Retinal pigment epithelial cell (primary cell): Measurements from ENCODE around the gene OSBPL6.

Source experiments
- DNase-seq: peaks from one replicate; pipeline ENCODE4 v3.0.0-alpha.2; 2010; ENCODE audit warnings: low read depth
- H3K4me3 ChIP-seq: 2 replicates; pipeline ENCODE4 v1.5.1; 2011; ENCODE audit warnings: mild to moderate bottlenecking, low read length, control low read depth, moderate library complexity
- TF ChIP-seq, protein P1 (sequence below): conservative IDR thresholded peaks from 2 replicates; pipeline ENCODE4 v1.5.1; 2011; ENCODE audit warnings: low read depth, low read length, control low read depth, inconsistent platforms

OSBPL6 gene

GRCh38 chr2:178277741-178278197 lies 83.5 kb downstream of the OSBPL6 start:
- peak overlapping the region; percentile 29 for H3K4me3 ChIP-seq
- TF ChIP-seq, protein P1, sequence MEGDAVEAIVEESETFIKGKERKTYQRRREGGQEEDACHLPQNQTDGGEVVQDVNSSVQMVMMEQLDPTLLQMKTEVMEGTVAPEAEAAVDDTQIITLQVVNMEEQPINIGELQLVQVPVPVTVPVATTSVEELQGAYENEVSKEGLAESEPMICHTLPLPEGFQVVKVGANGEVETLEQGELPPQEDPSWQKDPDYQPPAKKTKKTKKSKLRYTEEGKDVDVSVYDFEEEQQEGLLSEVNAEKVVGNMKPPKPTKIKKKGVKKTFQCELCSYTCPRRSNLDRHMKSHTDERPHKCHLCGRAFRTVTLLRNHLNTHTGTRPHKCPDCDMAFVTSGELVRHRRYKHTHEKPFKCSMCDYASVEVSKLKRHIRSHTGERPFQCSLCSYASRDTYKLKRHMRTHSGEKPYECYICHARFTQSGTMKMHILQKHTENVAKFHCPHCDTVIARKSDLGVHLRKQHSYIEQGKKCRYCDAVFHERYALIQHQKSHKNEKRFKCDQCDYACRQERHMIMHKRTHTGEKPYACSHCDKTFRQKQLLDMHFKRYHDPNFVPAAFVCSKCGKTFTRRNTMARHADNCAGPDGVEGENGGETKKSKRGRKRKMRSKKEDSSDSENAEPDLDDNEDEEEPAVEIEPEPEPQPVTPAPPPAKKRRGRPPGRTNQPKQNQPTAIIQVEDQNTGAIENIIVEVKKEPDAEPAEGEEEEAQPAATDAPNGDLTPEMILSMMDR: no peak
- no peak for DNase-seq

GRCh38 chr2:178279142-178279541 lies 84.8 kb downstream of the OSBPL6 start:
- peak; percentile 77 for DNase-seq
- TF ChIP-seq, protein P1: no peak

GRCh38 chr2:178279636-178280035 lies 85.3 kb downstream of the OSBPL6 start:
- TF ChIP-seq, protein P1: no peak
- H3K4me3 ChIP-seq: no peak overlapping the region
- no peak for DNase-seq

More at GRCh38 chr2:178279142-178279541, 84.8 kb downstream of the OSBPL6 start:
- H3K4me3 ChIP-seq: no peak overlapping the region

DNA sequence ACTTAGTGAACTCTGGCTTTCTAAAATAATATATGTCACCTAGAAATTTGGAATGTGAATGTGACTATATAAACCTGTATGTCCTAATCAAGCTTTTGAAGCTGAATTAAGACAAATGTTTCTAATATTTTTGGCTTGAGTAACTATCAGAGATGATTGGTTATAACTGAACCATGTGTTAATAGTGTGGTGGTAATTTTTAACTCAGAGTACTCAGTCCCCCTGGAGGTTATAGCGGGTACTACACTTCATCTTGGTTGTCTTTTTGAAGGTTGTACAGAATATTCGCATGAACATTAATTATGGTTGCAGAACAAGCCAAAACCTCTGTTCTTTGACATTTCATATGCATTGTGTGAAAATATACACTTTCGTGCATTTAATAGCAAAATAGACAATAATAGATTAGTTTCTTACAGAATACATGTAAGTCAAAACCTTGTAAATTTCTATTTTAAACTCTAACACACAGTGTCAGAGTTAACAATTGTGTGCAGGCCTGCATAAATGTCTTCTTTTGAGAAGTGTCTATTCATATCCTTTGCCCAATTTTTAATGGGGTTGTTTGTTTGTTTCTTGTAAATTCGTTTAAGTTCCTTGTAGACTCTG lies 86.0 kb downstream of the OSBPL6 start:
- no peak for DNase-seq
- TF ChIP-seq, protein P1: peak; percentile 71
- H3K4me3 ChIP-seq: no peak overlapping the region

DNA sequence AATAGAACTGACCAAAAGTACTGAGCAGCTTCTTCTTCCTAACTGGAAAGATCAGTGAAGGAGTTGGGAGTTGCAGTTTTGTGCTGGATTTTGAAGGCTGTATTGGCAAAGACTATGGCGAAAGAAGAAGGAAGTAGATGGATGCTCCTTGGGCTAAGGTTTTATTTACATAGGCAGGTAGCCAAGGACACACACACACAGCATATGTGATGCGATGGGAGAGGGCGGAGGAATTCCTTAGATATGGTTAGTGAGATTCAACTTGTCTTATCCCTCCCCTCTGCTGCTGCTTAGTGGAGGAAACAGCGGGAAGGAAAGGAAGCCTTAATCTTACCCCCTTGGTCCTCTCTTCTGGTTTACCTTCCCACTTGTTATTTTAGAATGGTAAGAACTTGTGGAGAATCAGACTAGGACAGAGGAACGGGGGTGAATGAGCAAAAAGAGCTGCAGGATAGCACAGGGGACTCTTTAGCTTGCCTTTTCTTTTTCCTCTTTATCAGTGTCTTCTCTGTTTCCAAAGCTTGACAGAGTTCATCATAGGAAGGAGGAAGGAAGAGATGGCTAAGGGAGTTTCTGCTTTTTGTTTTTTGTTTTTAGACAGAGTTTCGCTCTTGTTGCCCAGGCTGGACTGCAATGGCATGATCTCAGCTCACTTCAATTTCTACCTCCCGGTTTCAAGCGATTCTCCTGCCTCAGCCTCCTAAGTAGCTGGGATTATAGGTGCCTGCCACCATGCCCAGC lies 87.9 kb downstream of the OSBPL6 start:
- TF ChIP-seq, protein P1: no peak
- DNase-seq: no peak
- no peak overlapping the region for H3K4me3 ChIP-seq

DNA sequence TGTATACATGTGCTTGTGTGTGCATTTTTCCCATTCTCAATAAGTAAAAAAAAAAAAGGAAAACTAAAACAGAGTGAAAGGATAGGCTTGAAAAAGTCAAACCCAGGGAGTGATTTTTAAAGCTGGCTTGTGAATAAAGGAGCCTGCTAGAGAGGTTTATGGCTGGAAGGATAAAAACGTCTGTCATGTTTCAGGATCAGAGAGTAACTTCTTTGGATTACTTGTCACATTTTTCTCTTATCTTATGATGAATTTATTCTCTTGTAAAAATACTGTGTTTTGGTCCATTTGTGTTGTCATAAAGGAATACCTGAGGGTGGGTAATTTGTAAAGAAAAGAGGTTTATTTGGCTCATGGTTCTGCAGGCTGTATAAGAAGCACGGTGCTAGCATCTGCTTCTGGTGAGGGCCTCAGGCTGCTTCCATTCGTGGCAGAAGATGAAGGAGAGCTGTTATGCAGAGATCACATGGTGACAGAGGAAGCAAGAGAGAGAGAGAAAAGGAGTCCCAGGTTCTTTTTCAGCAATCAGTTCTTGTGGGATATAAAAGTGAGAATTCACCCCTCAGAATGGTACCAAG lies 89.1 kb downstream of the OSBPL6 start:
- no peak overlapping the region for H3K4me3 ChIP-seq
- no peak for DNase-seq
- TF ChIP-seq, protein P1: no peak
